GM12878 (cell line): ENCODE results near the gene HINFP. TPM values are rescaled to one million over a fixed set of nuclear protein-coding genes. Genes with fewer than 3 reads are reported as not detected.

Experiments used
- ATAC-seq: fragments of 200-7000 bp; cut with Tn5 transposase; 3 replicates; pipeline ENCODE4 v1.9.1; 2020; ENCODE audit warnings: mild to moderate bottlenecking, moderate library complexity
- BruUV-seq: library from RNA; stranded (reverse); fragments of 400-500 nt; replicated peaks from 2 replicates; lab custom pipeline; 2021; lab: Mats Ljungman, UMichigan
- CTCF ChIA-PET: fragments of 300-600 bp; sonication (Branson Sonifier 250); formaldehyde crosslinking; extraction: SDS; loops from one replicate; lab custom pipeline; 2021; ENCODE audit warnings: inconsistent platforms; lab: Yijun Ruan, JAX
- POLR2A ChIA-PET: fragments of 350-600 bp; formaldehyde crosslinking; extraction: SDS; loops from one replicate; lab custom pipeline; 2021; ENCODE audit warnings: inconsistent platforms; lab: Charles Lee
- RAD21 ChIA-PET: fragments of 300-600 bp; sonication (Branson Sonifier 250); formaldehyde crosslinking; loops from one replicate; lab custom pipeline; 2023; ENCODE audit warnings: antibody characterized with exemption; ENCODE audit not compliant: unreplicated experiment; lab: Charles Lee
- SMC1A ChIA-PET: fragments of 300-600 bp; sonication (Branson Sonifier 250); formaldehyde crosslinking; loops from one replicate; lab custom pipeline; 2023; ENCODE audit not compliant: unreplicated experiment, uncharacterized antibody; lab: Charles Lee
- DNase-seq: peaks from one replicate; pipeline ENCODE4 v3.0.0-alpha.2; 2011; ENCODE audit warnings: low read depth, low spot score
- FAIRE-seq: peaks from 3 replicates; lab custom pipeline; 2011; peaks lifted over from hg19 to GRCh38; lab: Jason Lieb, UNC
- H2AFZ ChIP-seq: 2 replicates; pipeline ENCODE4 v1.6.0; 2011; ENCODE audit warnings: low read depth, low read length, control low read depth; ENCODE audit not compliant: control insufficient read depth
- H3K27ac ChIP-seq: 2 replicates; pipeline ENCODE4 v1.5.1; 2011; ENCODE audit warnings: control low read depth; ENCODE audit not compliant: control insufficient read depth, insufficient read depth
- H3K27me3 ChIP-seq, 2 experiments: replicated peaks in 1 of 2; 2 replicates each; pipeline versions ENCODE4 v1.6.0 to v1.6.1; 2011; ENCODE audit warnings: low read length in 1 of 2; ENCODE audit not compliant: control insufficient read depth in 2 of 2, insufficient read depth in 2 of 2
- H3K36me3 ChIP-seq, 2 experiments: 2 replicates each; pipeline ENCODE4 v1.5.1; 2011; ENCODE audit warnings: low read length in 1 of 2; ENCODE audit not compliant: control insufficient read depth in 2 of 2, insufficient read depth in 2 of 2
- H3K4me1 ChIP-seq: 2 replicates; pipeline ENCODE4 v1.6.1; 2011; ENCODE audit warnings: mild to moderate bottlenecking, low read length, moderate library complexity, mixed read lengths; ENCODE audit not compliant: control insufficient read depth, insufficient read depth
- H3K4me2 ChIP-seq: 2 replicates; pipeline ENCODE4 v1.6.0; 2011; ENCODE audit warnings: control low read depth; ENCODE audit not compliant: control insufficient read depth, insufficient read depth
- H3K4me3 ChIP-seq: fragments of 200-600 bp; sonication (generic); 2 replicates; pipeline ENCODE4 v1.5.1; 2016
- H3K79me2 ChIP-seq: 2 replicates; pipeline ENCODE4 v1.6.0; 2011; ENCODE audit warnings: low read length; ENCODE audit not compliant: control insufficient read depth, insufficient read depth
- H3K9ac ChIP-seq: 2 replicates; pipeline ENCODE4 v1.8.0; 2011; ENCODE audit warnings: low read length, control low read depth, mixed read lengths; ENCODE audit not compliant: control insufficient read depth, insufficient read depth
- H3K9me3 ChIP-seq: replicated peaks from 3 replicates; pipeline ENCODE4 v1.5.1; 2011; ENCODE audit warnings: mild to moderate bottlenecking, low read length; ENCODE audit not compliant: control insufficient read depth, insufficient read depth
- H4K20me1 ChIP-seq: 2 replicates; pipeline ENCODE4 v1.6.0; 2011; ENCODE audit not compliant: control insufficient read depth, insufficient read depth
- JUNB ChIP-seq: IDR thresholded peaks from 2 replicates; pipeline ENCODE4 v1.6.1; 2016; ENCODE audit warnings: antibody characterized with exemption, mild to moderate bottlenecking
- MXI1 ChIP-seq: fragments of 150-350 bp; IDR thresholded peaks from 2 replicates; pipeline ENCODE4 v1.6.1; 2011; ENCODE audit warnings: low read depth, mild to moderate bottlenecking, inconsistent platforms, low read length, improper control_type of control experiment
- RAD21 ChIP-seq: IDR thresholded peaks from 2 replicates; pipeline ENCODE4 v1.6.1; 2011; ENCODE audit warnings: mild to moderate bottlenecking, low read depth, low read length, moderate library complexity; ENCODE audit not compliant: insufficient read depth
- RBBP5 ChIP-seq: fragments of 200-600 bp; sonication (generic); conservative IDR thresholded peaks from 2 replicates; pipeline ENCODE4 v1.6.1; 2016
- SMARCA5 ChIP-seq: fragments of 450-650 bp; IDR thresholded peaks from 2 replicates; pipeline ENCODE4 v1.6.1; 2017; ENCODE audit warnings: mild to moderate bottlenecking
- ZNF207 ChIP-seq: fragments of 450-650 bp; IDR thresholded peaks from 2 replicates; pipeline ENCODE4 v1.6.1; 2014; ENCODE audit warnings: antibody characterized with exemption, mild to moderate bottlenecking, borderline replicate concordance
- ZNF217 ChIP-seq: fragments of 450-650 bp; IDR thresholded peaks from 2 replicates; pipeline ENCODE4 v1.6.1; 2017; ENCODE audit warnings: antibody characterized with exemption, mild to moderate bottlenecking
- WGBS: methylation state at CpG from one replicate; pipeline ENCODE4 v1.1.6; 2016; ENCODE audit warnings: low lambda C conversion rate; ENCODE audit not compliant: insufficient replicate concordance, insufficient coverage; ENCODE audit errors: missing lambda C conversion rate; 5-methylcytosine and 5-hydroxymethylcytosine counted together
- in situ Hi-C: fragments of 300-500 bp; cut with MboI; formaldehyde crosslinking; loops from 9 replicates; pipeline ENCODE4 v1.14.3; 2018; ENCODE audit warnings: mixed read lengths
- intact Hi-C: fragments of 100-400 bp; cut with micrococcal nuclease; formaldehyde crosslinking; loops from one replicate; pipeline ENCODE4 v1.14.2; 2022; ENCODE audit not compliant: unreplicated experiment
- polyA plus RNA-seq, 11 experiments: library from polyadenylated mRNA; depleted of rRNA in 4 of 11; unstranded in 6 of 11; stranded (reverse) in 5 of 11; fragments of >200 nt; fragmentation: Nextera tagmentation in 4 of 11; fragmentation: Illumina TruSeq in 1 of 11; extraction: Ambion mirVana in 4 of 11; extraction: Trizol in 1 of 11; gene quantifications; 1 replicate in 1 of 11; 2 replicates in 10 of 11; pipeline versions ENCODE4 v1.2.1 to v1.2.3, GENCODE V29; 2011 to 2016; ENCODE audit warnings: inconsistent platforms in 2 of 11, missing spikeins in 2 of 11, low read depth in 1 of 11
- total RNA-seq, 4 experiments: library from RNA; depleted of rRNA in 3 of 4; stranded (reverse); fragments of >200 nt in 3 of 4; fragmentation: Illumina TruSeq in 1 of 4; extraction: Trizol in 1 of 4; gene quantifications; 2 replicates each; pipeline versions ENCODE4 v1.2.1 to v1.2.3, GENCODE V29; 2013 to 2021
- TF ChIP-seq, protein P1 (sequence below): fragments of 450-650 bp; IDR thresholded peaks from 2 replicates; pipeline ENCODE4 v1.6.1; 2017; ENCODE audit warnings: mild to moderate bottlenecking, moderate library complexity
- TF ChIP-seq, protein P2 (sequence below), 3 experiments: IDR thresholded peaks in 2 of 3; conservative IDR thresholded peaks in 1 of 3; 2 replicates each; pipeline ENCODE4 v1.5.1; 2011; ENCODE audit warnings: low read depth in 3 of 3, low read length in 3 of 3, mild to moderate bottlenecking in 3 of 3, control low read depth in 2 of 3, moderate library complexity in 2 of 3, inconsistent platforms in 1 of 3, mixed read lengths in 1 of 3; ENCODE audit not compliant: control insufficient read depth in 2 of 3, insufficient read depth in 1 of 3; ENCODE audit errors: extremely low read depth in 1 of 3
- TF ChIP-seq, protein P3 (sequence below): IDR thresholded peaks from 2 replicates; pipeline ENCODE4 v1.6.1; 2011; ENCODE audit warnings: borderline replicate concordance, low read depth, mild to moderate bottlenecking, moderate library complexity, mixed read lengths, low read length; ENCODE audit not compliant: insufficient read depth; ENCODE audit errors: extremely low read length

Gene HINFP
- total and polyA plus RNA-seq, 10 of the 15 experiments (the other 5 are each of a cell fraction or from before 2014, with no cell fraction given): 13.1 to 26.3 (median 18.6) TPM

DNA sequence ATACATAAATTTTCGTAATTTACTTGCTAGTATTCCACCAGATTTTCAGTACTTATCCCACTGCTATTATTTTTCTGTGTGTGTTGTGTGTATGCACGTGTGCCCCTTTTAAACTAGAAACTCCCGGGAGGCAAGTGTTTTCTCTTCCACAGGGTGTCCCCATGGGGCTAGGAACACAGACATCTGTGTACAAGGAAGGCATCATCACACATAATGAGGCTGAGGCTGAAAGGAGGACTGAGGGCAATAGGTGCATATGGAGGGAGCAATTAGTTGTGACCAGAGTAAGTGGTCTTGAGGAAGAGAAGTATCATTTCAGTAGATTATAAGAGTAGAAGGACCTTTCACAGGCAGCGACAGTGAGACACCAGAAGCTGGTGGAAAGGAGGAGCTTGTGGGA, 17.6 kb upstream of the HINFP start:
- 62% methylated on average over 4 of the region's 4 CpGs for WGBS
- Histone ChIP-seq H3K27me3 (no peaks in the 10 kb centered on the region), H3K36me3 (no peaks in the 10 kb centered on the region), H3K4me2 (no peak overlapping the region), H3K9ac (no peak overlapping the region), H2AFZ (no peak overlapping the region), H3K9me3 (no peaks in the 10 kb centered on the region), H3K4me3 (no peak overlapping the region), H4K20me1 (no peaks in the 10 kb centered on the region), H3K27ac (no peak overlapping the region), H3K79me2 (peaks cover 44% of the 10 kb centered on the region), H3K4me1 (peaks cover 27% of the 10 kb centered on the region)
- intact Hi-C loops (loop anchor here (5.0 kb wide), 2 partner anchors 86 to 176 kb away; partner anchors contain the start of genes BCL9L, RPS25 and TRAPPC4), in situ Hi-C loops (no loop called here)
- ATAC-seq: no peak
- POLR2A ChIA-PET: interaction anchor here (0.9 kb wide), 1 partner anchor 17 kb away, joined by 3 read pairs; no protein-coding TSS in a partner anchor
- CTCF ChIA-PET: no interaction called here
- RAD21 ChIA-PET: no interaction called here
- TF ChIP-seq RAD21 (0 out of 2 replicates have a peak, but pooled peaks have one; percentile 7), JUNB (no peak), ZNF217 (no peak), MXI1 (no peak), ZNF207 (no peak), SMARCA5 (no peak), RBBP5 (no peak)
- TF ChIP-seq, protein P1, sequence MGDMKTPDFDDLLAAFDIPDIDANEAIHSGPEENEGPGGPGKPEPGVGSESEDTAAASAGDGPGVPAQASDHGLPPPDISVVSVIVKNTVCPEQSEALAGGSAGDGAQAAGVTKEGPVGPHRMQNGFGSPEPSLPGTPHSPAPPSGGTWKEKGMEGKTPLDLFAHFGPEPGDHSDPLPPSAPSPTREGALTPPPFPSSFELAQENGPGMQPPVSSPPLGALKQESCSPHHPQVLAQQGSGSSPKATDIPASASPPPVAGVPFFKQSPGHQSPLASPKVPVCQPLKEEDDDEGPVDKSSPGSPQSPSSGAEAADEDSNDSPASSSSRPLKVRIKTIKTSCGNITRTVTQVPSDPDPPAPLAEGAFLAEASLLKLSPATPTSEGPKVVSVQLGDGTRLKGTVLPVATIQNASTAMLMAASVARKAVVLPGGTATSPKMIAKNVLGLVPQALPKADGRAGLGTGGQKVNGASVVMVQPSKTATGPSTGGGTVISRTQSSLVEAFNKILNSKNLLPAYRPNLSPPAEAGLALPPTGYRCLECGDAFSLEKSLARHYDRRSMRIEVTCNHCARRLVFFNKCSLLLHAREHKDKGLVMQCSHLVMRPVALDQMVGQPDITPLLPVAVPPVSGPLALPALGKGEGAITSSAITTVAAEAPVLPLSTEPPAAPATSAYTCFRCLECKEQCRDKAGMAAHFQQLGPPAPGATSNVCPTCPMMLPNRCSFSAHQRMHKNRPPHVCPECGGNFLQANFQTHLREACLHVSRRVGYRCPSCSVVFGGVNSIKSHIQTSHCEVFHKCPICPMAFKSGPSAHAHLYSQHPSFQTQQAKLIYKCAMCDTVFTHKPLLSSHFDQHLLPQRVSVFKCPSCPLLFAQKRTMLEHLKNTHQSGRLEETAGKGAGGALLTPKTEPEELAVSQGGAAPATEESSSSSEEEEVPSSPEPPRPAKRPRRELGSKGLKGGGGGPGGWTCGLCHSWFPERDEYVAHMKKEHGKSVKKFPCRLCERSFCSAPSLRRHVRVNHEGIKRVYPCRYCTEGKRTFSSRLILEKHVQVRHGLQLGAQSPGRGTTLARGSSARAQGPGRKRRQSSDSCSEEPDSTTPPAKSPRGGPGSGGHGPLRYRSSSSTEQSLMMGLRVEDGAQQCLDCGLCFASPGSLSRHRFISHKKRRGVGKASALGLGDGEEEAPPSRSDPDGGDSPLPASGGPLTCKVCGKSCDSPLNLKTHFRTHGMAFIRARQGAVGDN: no peak
- TF ChIP-seq, protein P2, sequence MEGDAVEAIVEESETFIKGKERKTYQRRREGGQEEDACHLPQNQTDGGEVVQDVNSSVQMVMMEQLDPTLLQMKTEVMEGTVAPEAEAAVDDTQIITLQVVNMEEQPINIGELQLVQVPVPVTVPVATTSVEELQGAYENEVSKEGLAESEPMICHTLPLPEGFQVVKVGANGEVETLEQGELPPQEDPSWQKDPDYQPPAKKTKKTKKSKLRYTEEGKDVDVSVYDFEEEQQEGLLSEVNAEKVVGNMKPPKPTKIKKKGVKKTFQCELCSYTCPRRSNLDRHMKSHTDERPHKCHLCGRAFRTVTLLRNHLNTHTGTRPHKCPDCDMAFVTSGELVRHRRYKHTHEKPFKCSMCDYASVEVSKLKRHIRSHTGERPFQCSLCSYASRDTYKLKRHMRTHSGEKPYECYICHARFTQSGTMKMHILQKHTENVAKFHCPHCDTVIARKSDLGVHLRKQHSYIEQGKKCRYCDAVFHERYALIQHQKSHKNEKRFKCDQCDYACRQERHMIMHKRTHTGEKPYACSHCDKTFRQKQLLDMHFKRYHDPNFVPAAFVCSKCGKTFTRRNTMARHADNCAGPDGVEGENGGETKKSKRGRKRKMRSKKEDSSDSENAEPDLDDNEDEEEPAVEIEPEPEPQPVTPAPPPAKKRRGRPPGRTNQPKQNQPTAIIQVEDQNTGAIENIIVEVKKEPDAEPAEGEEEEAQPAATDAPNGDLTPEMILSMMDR (IDR thresholded peaks at IDR 0.05 in 2 of 3, conservative IDR thresholded peaks at IDR 0.05 in 1 of 3; ENCODE audit: control insufficient read depth in 2 of 3, extremely low read depth in 1 of 3, insufficient read depth in 1 of 3, low read depth in 3 of 3, low read length in 3 of 3): peak in 1 of 3 experiments; percentile 10; a peak in 1 of 6 replicates
- TF ChIP-seq, protein P3, sequence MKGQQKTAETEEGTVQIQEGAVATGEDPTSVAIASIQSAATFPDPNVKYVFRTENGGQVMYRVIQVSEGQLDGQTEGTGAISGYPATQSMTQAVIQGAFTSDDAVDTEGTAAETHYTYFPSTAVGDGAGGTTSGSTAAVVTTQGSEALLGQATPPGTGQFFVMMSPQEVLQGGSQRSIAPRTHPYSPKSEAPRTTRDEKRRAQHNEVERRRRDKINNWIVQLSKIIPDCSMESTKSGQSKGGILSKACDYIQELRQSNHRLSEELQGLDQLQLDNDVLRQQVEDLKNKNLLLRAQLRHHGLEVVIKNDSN: no peak
- SMC1A ChIA-PET: interaction anchor here (1.2 kb wide), 1 partner anchor 92 kb away, joined by 4 read pairs; no protein-coding TSS in a partner anchor
- DNase-seq: no peak
- BruUV-seq: no TSS peak
- no peak for FAIRE-seq
